Measurements from ENCODE around the gene ASB15. TPM values are rescaled to one million over a fixed set of nuclear protein-coding genes. Genes with fewer than 3 reads are reported as not detected.

Gene ASB15
- total RNA-seq, 1 experiment from 2014 or later, result not detected

DNA sequence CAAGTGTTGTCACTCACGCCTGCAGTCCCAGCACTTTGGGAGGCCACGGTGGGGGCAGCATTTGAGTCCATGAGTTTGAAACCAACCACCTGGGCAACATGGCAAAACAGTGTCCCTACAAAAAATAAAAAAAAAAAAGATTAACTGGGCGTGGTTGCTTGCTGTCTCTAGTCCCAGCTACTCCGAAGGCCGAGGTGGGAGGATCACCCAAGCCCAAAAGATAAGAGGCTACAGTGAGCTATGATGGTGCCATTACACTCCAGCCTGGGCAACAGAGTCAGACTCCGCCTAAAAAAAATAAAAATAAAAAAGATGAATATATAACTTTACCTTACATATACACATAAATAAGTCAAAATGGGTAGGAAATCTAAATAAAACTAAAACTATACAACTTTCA, 51.5 kb downstream of the ASB15 start:
- no peak for ATAC-seq
- Histone ChIP-seq H3K4me3 (ENCODE audit: low read depth in 2 of 2, low read length in 2 of 2) (no peak overlapping the region), H3K36me3 (ENCODE audit: control insufficient read depth, insufficient read depth, low read length) (no peaks in the 10 kb centered on the region), H3K9me3 (ENCODE audit: control insufficient read depth, insufficient read depth, low read depth, low read length) (no peaks in the 10 kb centered on the region), H3K27me3 (ENCODE audit: control insufficient read depth, insufficient read depth, low read length) (no peaks in the 10 kb centered on the region), H3K27ac (ENCODE audit: low read length) (no peak overlapping the region), H3K4me1 (ENCODE audit: control insufficient read depth, insufficient read depth, low read length) (no peaks in the 10 kb centered on the region)
- POLR2A ChIA-PET, result no interaction called here
- no TSS peak for BruUV-seq (replicated peaks)
- intact Hi-C loops (cut with micrococcal nuclease; ENCODE audit: unreplicated experiment), result no loop called here
- CTCF ChIA-PET, result no interaction called here
- TF ChIP-seq, protein P1, sequence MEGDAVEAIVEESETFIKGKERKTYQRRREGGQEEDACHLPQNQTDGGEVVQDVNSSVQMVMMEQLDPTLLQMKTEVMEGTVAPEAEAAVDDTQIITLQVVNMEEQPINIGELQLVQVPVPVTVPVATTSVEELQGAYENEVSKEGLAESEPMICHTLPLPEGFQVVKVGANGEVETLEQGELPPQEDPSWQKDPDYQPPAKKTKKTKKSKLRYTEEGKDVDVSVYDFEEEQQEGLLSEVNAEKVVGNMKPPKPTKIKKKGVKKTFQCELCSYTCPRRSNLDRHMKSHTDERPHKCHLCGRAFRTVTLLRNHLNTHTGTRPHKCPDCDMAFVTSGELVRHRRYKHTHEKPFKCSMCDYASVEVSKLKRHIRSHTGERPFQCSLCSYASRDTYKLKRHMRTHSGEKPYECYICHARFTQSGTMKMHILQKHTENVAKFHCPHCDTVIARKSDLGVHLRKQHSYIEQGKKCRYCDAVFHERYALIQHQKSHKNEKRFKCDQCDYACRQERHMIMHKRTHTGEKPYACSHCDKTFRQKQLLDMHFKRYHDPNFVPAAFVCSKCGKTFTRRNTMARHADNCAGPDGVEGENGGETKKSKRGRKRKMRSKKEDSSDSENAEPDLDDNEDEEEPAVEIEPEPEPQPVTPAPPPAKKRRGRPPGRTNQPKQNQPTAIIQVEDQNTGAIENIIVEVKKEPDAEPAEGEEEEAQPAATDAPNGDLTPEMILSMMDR (IDR thresholded peaks at IDR 0.05), result no peak
- TF ChIP-seq, protein P2, sequence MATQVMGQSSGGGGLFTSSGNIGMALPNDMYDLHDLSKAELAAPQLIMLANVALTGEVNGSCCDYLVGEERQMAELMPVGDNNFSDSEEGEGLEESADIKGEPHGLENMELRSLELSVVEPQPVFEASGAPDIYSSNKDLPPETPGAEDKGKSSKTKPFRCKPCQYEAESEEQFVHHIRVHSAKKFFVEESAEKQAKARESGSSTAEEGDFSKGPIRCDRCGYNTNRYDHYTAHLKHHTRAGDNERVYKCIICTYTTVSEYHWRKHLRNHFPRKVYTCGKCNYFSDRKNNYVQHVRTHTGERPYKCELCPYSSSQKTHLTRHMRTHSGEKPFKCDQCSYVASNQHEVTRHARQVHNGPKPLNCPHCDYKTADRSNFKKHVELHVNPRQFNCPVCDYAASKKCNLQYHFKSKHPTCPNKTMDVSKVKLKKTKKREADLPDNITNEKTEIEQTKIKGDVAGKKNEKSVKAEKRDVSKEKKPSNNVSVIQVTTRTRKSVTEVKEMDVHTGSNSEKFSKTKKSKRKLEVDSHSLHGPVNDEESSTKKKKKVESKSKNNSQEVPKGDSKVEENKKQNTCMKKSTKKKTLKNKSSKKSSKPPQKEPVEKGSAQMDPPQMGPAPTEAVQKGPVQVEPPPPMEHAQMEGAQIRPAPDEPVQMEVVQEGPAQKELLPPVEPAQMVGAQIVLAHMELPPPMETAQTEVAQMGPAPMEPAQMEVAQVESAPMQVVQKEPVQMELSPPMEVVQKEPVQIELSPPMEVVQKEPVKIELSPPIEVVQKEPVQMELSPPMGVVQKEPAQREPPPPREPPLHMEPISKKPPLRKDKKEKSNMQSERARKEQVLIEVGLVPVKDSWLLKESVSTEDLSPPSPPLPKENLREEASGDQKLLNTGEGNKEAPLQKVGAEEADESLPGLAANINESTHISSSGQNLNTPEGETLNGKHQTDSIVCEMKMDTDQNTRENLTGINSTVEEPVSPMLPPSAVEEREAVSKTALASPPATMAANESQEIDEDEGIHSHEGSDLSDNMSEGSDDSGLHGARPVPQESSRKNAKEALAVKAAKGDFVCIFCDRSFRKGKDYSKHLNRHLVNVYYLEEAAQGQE (IDR thresholded peaks at IDR 0.05; ENCODE audit: insufficient read depth in 1 of 2, low read depth in 2 of 2, low read length in 1 of 2), result no peak
- no peak for TF ChIP-seq TCF7L2 (IDR thresholded peaks at IDR 0.05; ENCODE audit: low read depth, low read length)
- TF ChIP-seq POLR2AphosphoS5 (IDR thresholded peaks at IDR 0.05; ENCODE audit: low read depth, low read length), result no peak
- TF ChIP-seq SIN3A (IDR thresholded peaks at IDR 0.05; ENCODE audit: borderline replicate concordance, insufficient read depth, low read depth, low read length), result no peak
- DNase-seq (ENCODE audit: low read depth, low spot score), result no peak
- in situ Hi-C loops (cut with HindIII; ENCODE audit: low pct_unique_long_range_greater_than_20kb, low sequenced_read_pairs), result no loop called here

DNA sequence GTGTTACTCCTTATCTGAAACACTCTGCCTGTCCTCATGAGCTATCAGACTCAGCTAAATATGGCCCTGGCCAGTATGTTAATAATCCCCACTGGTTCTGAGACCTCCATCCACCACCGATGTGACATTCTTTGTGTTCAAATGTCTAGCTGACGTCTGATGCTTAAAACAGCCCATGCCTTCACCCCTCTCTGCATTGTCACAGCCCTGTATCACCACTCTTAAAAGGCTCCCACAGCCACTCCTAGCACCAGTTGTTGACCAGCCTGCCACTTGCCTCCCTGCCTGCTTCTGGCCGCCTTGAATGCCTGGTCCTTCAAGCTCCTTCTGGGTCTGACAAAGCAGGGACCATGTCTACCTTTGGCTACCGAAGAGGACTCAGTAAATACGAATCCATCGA, 54.0 kb downstream of the ASB15 start, which contains the start of gene LMOD2:
Gene LMOD2 (plus strand): TSS at position 253 of the 400 bp plus-strand sequence. CDS start 98 bp downstream, at position 351.
- Histone ChIP-seq H3K27ac (ENCODE audit: low read length) (no peak within 1 kb of the TSS), H3K9me3 (ENCODE audit: control insufficient read depth, insufficient read depth, low read depth, low read length) (no peaks in the 10 kb centered on the region), H3K4me1 (ENCODE audit: control insufficient read depth, insufficient read depth, low read length) (no peaks in the 10 kb centered on the region), H3K27me3 (ENCODE audit: control insufficient read depth, insufficient read depth, low read length) (peaks cover 3% of the 10 kb centered on the region; the same call in 1 of the 2 replicates), H3K4me3 (ENCODE audit: low read depth in 2 of 2, low read length in 2 of 2) (no peak within 1 kb of the TSS), H3K36me3 (ENCODE audit: control insufficient read depth, insufficient read depth, low read length) (no peaks in the 10 kb centered on the region)
- POLR2A ChIA-PET, result no interaction called here
- ATAC-seq, result no peak
- intact Hi-C loops (cut with micrococcal nuclease; ENCODE audit: unreplicated experiment), result no loop called here
- DNase-seq (ENCODE audit: low read depth, low spot score), result no peak
- in situ Hi-C loops (cut with HindIII; ENCODE audit: low pct_unique_long_range_greater_than_20kb, low sequenced_read_pairs), result no loop called here
- CTCF ChIA-PET, result no interaction called here
- no TSS peak for BruUV-seq (replicated peaks)
- TF ChIP-seq, protein P1 (IDR thresholded peaks at IDR 0.05), result no peak
- TF ChIP-seq SIN3A (IDR thresholded peaks at IDR 0.05; ENCODE audit: borderline replicate concordance, insufficient read depth, low read depth, low read length) (no peak), POLR2AphosphoS5 (IDR thresholded peaks at IDR 0.05; ENCODE audit: low read depth, low read length) (no peak), TCF7L2 (IDR thresholded peaks at IDR 0.05; ENCODE audit: low read depth, low read length) (no peak)
- TF ChIP-seq, protein P2 (IDR thresholded peaks at IDR 0.05; ENCODE audit: insufficient read depth in 1 of 2, low read depth in 2 of 2, low read length in 1 of 2), result no peak

Measured in Panc1 (cell line).